Measurements from ENCODE around the gene ASCL2.

ASCL2 gene

GRCh38 chr11:2224254-2224653 lies 46.1 kb downstream of the ASCL2 start:
- DNase-seq: no peak

GRCh38 chr11:2223153-2223794 lies 47.1 kb downstream of the ASCL2 start:
- no peak for DNase-seq

GRCh38 chr11:2222451-2222850 lies 47.9 kb downstream of the ASCL2 start:
- DNase-seq: no peak

- DNase-seq: no peak
Measured at GRCh38 chr11:2221591-2221990, 48.8 kb downstream of the ASCL2 start.

GRCh38 chr11:2221024-2221423 lies 49.4 kb downstream of the ASCL2 start:
- no peak for DNase-seq

- DNase-seq: no peak
Measured at GRCh38 chr11:2220173-2220771, 50.1 kb downstream of the ASCL2 start.

GRCh38 chr11:2219318-2220017 lies 50.9 kb downstream of the ASCL2 start:
- no peak for DNase-seq
